Stimulated activated CD8-positive, alpha-beta memory T cell treated with anti-CD3 and anti-CD28 coated beads, Interleukin-12 subunit alpha, Interleukin-12 subunit beta, amount 100 ng/mL, for 24 hours (primary cell): Measurements from ENCODE around the gene NPEPL1.

Source experiments
- DNase-seq: peaks from one replicate; pipeline ENCODE4 v3.0.0-alpha.2; 2020; ENCODE audit errors: extremely low read depth

NPEPL1 gene

GRCh38 chr20:58682656-58683531, 9.7 kb upstream of the NPEPL1 start:
- no peak for DNase-seq

DNA sequence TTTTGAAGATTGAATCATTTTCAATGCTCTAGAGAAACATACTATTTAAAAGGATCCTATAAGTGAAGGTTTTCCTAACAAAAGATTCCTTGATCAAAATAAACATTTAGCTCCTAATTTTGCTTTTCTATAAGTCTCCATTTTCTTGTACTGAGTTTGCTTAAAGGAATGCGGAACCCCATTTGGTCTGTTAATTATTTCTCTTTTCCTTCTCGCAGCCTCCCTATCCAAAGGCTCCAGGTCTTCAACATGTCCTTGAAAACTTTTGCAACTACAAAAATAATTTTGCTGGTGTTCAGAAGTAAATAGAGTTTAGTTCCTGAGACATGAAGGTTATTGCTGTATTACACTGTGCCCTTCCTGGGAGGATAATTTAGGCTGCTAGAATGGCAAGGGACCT, 8.3 kb upstream of the NPEPL1 start:
- DNase-seq = no peak

DNA sequence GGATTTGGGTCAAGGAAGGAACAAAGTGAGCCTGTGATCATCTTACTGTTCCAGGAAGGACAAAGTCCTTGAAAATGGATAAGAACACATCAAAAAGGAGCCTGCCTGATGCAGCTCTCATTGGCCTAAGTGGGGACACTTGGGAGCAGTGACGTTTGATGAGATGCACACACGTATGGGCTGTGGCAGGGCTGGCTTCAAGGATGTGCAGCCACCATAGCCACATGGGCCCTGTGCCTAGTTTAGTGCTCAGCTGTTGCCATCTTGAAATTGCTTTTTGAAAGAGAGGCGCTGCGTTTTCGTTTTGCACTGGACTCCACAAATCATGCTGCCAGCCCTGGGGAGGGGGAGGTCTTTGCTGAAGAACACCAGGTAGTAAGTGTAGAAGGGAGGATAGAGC, 6.6 kb upstream of the NPEPL1 start:
- DNase-seq = no peak

GRCh38 chr20:58688414-58688813, 4.2 kb upstream of the NPEPL1 start:
- no peak for DNase-seq

DNA sequence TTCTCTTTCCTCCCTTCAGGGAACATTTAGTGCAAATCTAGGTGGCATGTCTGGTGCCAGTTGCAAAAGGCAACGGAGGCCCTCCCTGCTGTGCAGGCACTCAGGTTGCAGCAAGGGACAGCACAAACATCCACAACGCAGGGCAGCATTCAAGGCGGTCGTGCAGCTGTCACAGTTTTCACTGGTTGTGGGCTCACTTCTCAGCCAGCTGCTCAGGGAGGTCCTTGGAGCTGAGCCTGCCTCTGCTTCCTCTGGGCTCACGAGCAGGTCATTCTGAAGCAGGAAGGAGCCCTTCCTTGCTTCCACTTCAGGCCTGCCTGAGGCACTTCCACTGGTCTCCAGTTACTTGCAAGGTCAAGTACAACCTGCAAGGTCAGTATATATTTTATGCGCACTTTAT, 3.8 kb upstream of the NPEPL1 start:
- no peak for DNase-seq

GRCh38 chr20:58690396-58691135, 2.0 kb upstream of the NPEPL1 start:
- no peak for DNase-seq

- DNase-seq = no peak
Measured at GRCh38 chr20:58691773-58692578, 624 bp upstream of the NPEPL1 start.

DNA sequence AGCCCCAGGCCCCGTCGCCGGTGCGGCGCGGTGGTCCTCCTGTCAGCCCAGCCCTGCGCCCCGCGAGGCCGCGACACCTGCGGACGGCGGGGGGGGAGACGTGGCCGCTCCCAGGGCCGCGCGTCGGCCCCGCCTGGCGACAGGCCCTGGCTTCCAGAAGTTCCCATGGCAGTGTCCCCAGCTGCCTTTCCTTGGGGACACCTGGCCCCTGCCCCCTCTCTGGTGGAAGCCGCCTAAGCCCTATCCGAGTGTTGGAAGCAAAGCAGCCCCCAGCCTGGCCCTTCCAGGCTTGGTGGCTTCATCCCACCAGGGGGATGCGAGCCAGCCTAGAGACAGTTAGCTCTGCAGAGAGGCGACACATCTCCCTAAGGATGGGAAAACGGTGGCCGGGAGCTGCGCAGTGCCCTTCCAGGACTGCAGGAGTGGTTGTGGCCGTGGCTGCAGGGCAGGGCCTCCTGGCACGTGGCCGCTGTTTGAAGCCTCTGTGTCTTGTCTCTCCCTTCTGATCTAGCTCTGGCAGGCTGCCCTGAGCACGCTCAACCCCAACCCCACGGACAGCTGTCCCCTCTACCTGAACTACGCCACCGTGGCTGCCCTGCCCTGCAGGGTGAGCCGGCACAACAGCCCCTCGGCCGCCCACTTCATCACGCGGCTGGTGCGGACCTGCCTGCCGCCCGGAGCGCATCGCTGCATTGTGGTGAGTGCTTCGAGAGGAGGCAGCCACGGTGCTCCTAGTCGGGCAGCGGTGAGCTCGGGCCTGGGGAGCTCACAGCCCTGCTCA, 816 bp downstream of the NPEPL1 start:
- no peak for DNase-seq

DNA sequence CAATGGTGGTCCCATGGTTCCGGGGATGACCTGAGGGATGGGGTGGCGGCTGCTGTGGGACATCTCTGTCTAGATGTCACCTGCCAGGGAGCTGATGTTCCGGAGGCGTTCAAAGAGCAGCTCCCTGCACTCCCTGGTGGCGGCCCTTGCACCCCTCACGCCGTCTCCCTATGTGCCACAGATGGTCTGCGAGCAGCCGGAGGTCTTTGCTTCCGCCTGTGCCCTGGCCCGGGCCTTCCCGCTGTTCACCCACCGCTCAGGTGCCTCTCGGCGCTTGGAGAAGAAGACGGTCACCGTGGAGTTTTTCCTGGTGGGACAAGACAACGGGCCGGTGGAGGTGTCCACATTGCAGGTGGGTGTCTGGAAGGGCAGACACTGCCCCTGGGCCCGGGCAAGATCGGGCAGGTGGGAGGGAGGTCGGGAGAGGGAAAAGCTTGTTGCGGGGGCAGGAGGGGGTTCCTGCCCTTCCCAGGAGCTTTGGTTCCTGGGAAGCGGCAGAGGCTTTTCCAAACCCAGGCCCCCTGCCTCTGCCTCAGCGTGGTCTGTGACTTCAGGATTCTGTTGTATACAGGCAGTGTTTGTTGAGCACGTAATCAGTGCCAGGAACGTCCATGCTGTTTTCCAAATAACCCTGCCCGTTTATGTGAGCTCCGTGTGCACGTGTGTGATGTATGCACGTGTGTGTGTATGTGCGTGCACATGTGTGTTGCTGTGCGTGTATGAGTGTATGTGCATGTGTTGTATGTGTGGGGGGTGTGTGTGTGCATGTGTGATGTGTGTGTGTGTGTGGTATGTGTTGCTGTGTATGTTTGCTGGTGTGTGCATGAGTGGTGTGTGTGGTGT, 1.9 kb downstream of the NPEPL1 start:
- no peak for DNase-seq

DNA sequence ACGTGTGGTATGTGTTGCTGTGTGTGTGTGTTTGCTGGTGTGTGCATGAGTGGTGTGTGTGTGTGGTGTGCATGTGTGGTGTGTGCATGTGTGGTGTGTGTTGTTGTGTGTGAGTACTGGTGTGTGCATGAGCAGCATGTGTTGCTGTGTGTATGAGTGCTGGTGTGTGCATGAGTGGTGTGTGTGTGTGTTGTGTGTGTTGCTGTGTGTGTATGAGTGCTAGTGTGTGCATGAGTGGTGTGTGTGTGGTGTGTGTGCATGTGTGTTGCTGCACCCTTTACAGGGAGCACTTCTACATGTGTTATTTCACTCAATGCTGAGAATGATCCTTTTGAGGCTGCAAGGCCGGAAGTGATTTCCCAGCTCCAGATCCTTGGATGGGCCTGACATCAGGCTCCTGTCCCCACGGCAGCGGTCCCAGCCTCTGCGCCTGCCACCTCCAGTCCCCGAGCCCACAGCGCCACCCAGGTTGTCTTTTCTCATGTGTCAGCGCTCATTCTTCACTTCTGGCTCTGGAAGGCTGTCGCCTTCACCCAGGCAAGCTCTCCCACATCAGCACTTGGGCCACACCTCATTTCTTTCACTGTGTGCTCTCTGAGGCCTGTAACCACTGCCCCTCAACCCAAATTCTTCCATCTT, 2.6 kb downstream of the NPEPL1 start:
- no peak for DNase-seq

DNA sequence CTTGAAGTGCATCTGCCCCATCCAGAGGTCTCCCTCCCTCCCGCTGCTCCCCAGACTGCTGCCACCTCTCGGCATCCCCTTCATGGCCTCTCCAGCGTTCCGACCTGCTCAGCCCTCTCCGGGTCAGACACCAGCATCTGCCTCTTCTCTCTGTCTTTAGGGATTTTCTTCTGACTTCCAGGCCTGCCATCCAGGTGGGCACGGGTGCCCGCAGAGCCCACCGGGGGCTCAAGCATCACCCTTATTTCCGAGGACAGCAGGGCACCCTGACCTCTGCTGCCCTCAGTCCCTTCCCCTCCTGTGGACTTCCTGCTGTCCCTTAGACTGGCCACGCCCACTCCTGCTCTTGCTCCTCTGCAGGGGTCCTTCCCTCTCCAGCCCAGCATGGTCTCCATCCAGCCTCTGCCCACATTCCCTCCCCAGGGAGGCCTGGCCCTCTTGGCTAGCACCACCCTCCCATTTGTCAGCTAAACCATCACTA, 3.3 kb downstream of the NPEPL1 start:
- DNase-seq = no peak

DNA sequence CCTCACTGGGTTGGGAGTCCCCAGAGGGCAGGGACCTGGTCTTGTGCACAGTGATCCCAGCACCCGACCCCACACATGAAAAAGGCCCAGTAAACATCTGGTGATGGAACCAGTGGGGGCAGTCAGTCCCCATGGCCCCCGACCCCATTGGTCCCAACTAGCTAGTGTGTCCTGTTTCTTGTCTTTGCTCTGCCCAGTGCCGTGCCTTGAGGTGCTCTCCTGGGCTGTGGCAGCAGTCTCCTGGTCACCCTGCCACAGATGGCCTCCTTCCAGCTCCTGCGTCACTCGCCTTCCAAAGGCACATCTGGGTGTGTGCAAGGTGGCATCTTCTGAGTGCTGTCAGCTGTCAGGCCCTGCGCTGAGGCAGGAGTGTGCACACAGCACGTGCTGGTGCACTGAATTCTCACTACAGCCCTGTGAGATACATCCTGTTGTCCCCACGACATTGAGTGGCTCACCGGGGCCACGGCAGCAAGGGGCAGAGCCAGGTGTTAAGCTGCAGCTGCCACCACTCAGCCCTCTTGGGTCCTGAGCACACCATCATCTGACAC, 3.9 kb downstream of the NPEPL1 start:
- DNase-seq = no peak

DNA sequence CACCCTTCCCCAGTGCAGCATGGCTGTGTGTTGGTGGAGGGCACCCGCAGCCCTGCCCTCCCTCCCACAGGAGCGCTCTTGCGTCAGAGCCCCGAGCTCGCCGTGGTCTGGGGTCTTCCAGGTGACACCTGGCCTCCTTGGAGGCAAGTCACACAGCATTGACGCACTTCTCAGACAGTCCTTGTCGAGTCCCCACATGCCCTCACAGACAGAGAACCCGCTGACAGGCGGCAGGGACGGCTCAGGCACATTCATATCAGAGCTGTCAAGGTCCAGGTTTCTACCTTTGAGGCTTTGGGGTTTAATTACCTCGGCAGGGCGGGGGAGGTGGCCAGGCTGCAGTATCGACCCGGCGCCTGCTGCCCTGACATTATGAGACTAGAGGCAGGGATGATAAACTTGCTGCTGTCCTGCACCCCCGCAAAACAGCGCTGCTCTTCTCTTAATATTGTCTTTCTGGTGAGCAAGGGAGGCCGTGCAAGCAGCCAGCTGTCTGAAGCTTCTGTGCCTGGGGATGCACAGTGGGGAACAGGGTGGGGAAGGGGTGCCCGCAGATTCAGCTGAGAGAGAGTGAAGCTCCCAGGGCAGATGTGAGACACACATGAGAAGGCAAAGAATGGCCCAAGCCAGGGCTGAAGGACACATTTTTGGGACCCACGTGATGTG, 4.7 kb downstream of the NPEPL1 start:
- DNase-seq = no peak

DNA sequence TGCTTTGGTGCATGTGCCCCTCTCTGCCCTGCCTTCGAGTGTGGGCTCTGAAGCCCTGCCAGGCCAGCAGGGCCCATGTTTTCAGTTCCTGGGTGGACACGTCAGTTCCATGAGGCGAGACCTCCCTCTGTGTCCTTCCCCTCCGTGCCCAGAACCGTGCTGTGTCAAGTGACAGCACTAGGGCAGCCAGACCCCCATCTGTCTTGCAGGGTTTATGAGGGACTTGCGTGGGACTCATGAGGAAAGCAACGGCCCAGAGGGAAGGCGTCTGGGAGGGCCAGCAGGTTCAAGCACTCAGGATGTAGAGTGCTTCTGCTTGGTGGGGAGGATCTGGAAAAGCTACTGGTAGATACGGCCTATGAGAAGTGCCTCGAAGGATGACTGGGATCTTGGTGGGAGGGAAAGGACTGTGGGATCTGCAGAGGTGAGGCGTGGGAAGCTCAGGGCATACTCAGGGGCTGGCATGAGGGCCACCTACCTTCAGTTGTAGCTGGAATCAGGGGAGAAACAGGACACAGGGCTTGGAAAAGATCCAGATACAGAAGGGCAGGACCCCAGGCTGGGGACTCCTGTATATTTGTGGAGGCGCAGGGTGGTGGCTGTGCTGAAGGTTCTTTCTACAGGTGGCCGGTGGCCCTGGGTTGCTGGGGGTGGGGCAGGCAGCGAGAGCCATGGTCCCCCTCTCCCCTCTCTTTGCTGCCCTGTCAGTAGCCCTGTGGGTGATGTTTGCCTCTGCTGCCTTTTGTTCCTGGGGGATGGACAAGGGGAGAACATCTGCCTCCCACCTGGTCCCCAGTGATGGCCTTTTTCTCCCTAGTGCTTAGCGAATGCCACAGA, 5.5 kb downstream of the NPEPL1 start:
- no peak for DNase-seq

- no peak for DNase-seq
Measured at GRCh38 chr20:58698741-58699622, 6.4 kb downstream of the NPEPL1 start.

- no peak for DNase-seq
Measured at GRCh38 chr20:58699623-58700107, 7.1 kb downstream of the NPEPL1 start.
